SH-SY5Y (cell line): Measurements from ENCODE around the gene AKAP9.

Experiments
- GATA2 ChIP-seq: IDR thresholded peaks from 2 replicates; pipeline ENCODE4 v1.6.1; 2011; ENCODE audit warnings: mild to moderate bottlenecking, low read depth, low read length
- GATA3 ChIP-seq: IDR thresholded peaks from 2 replicates; pipeline ENCODE4 v1.6.1; 2011; ENCODE audit warnings: low read depth, mild to moderate bottlenecking, low read length, moderate library complexity

GRCh38 chr7:91915401-91916050, 25.1 kb upstream of the AKAP9 start:
- TF ChIP-seq GATA2 = no peak
- TF ChIP-seq GATA3 = no peak
